SK-N-SH treated with all-trans-retinoic acid at 6 μM for 48 hours (cell line): Measurements from ENCODE around the gene SNX30.

Experiments used
- ATAC-seq: fragments of 200-7000 bp; cut with Tn5 transposase; 3 replicates; pipeline ENCODE4 v1.9.1; 2020; ENCODE audit warnings: mild to moderate bottlenecking, moderate library complexity
- ARNTL ChIP-seq: fragments of 450-650 bp; formaldehyde crosslinking; IDR thresholded peaks from 2 replicates; pipeline ENCODE4 v1.5.0; 2020; ENCODE audit warnings: low read depth, mild to moderate bottlenecking, moderate library complexity, borderline replicate concordance
- BACH2 ChIP-seq: fragments of 250-450 bp; sonication (Bioruptor Pico); IDR thresholded peaks from 2 replicates; pipeline ENCODE4 v1.9.0; 2021; ENCODE audit warnings: mild to moderate bottlenecking, borderline replicate concordance
- CREB5 ChIP-seq: fragments of 250-450 bp; sonication (Bioruptor Pico); IDR thresholded peaks from 2 replicates; pipeline ENCODE4 v1.5.1; 2020; ENCODE audit warnings: low read depth, mild to moderate bottlenecking, moderate library complexity
- CSDC2 ChIP-seq: fragments of 250-450 bp; sonication (Bioruptor Pico); IDR thresholded peaks from 2 replicates; pipeline ENCODE4 v1.5.0; 2020; ENCODE audit warnings: mild to moderate bottlenecking, moderate library complexity
- CSRNP3 ChIP-seq: fragments of 250-450 bp; sonication (Bioruptor Pico); IDR thresholded peaks from 2 replicates; pipeline ENCODE4 v1.5.1; 2021; ENCODE audit warnings: mild to moderate bottlenecking, moderate library complexity
- ESRRG ChIP-seq: fragments of 250-450 bp; sonication (Bioruptor Pico); IDR thresholded peaks from 2 replicates; pipeline ENCODE4 v1.6.1; 2021; ENCODE audit warnings: mild to moderate bottlenecking
- GLIS3 ChIP-seq: fragments of 250-450 bp; sonication (Bioruptor Pico); IDR thresholded peaks from 2 replicates; pipeline ENCODE4 v1.5.0; 2020; ENCODE audit warnings: mild to moderate bottlenecking, moderate library complexity
- ISL1 ChIP-seq: fragments of 250-450 bp; sonication (Bioruptor Pico); IDR thresholded peaks from 2 replicates; pipeline ENCODE4 v2.1.2; 2022; ENCODE audit warnings: mild to moderate bottlenecking, moderate library complexity
- OSR1 ChIP-seq: fragments of 250-450 bp; sonication (Bioruptor Pico); IDR thresholded peaks from 2 replicates; pipeline ENCODE4 v1.8.0; 2022; ENCODE audit warnings: moderate library complexity, mild to moderate bottlenecking, inconsistent platforms
- PATZ1 ChIP-seq: fragments of 250-450 bp; sonication (Bioruptor Pico); IDR thresholded peaks from 2 replicates; pipeline ENCODE4 v1.8.0; 2020; ENCODE audit warnings: mild to moderate bottlenecking, moderate library complexity, borderline replicate concordance
- POU6F1 ChIP-seq: fragments of 250-450 bp; sonication (Bioruptor Pico); IDR thresholded peaks from 2 replicates; pipeline ENCODE4 v1.8.0; 2021; ENCODE audit warnings: low read depth, mild to moderate bottlenecking, moderate library complexity, borderline replicate concordance
- PPARA ChIP-seq: fragments of 250-450 bp; sonication (Bioruptor Pico); IDR thresholded peaks from 2 replicates; pipeline ENCODE4 v1.5.0; 2020; ENCODE audit warnings: mild to moderate bottlenecking, borderline replicate concordance
- RARB ChIP-seq: fragments of 250-450 bp; sonication (Bioruptor Pico); IDR thresholded peaks from 2 replicates; pipeline ENCODE4 v1.8.0; 2021; ENCODE audit warnings: mild to moderate bottlenecking, moderate library complexity
- SNAI2 ChIP-seq: fragments of 250-450 bp; sonication (Bioruptor Pico); IDR thresholded peaks from 2 replicates; pipeline ENCODE4 v1.5.0; 2020; ENCODE audit warnings: mild to moderate bottlenecking, moderate library complexity
- TCF4 ChIP-seq: fragments of 250-450 bp; sonication (Bioruptor Pico); IDR thresholded peaks from 2 replicates; pipeline ENCODE4 v1.8.0; 2021; ENCODE audit warnings: mild to moderate bottlenecking, moderate library complexity, borderline replicate concordance
- TOX ChIP-seq: fragments of 250-450 bp; sonication (Bioruptor Pico); IDR thresholded peaks from 2 replicates; pipeline ENCODE4 v1.8.0; 2021; ENCODE audit warnings: mild to moderate bottlenecking, moderate library complexity, borderline replicate concordance
- TSHZ2 ChIP-seq: fragments of 250-450 bp; sonication (Bioruptor Pico); IDR thresholded peaks from 2 replicates; pipeline ENCODE4 v1.5.0; 2020; ENCODE audit warnings: mild to moderate bottlenecking, moderate library complexity
- ZC3H10 ChIP-seq: fragments of 250-450 bp; sonication (Bioruptor Pico); IDR thresholded peaks from 2 replicates; pipeline ENCODE4 v1.5.1; 2021; ENCODE audit warnings: mild to moderate bottlenecking, moderate library complexity
- ZFP3 ChIP-seq: fragments of 250-450 bp; sonication (Bioruptor Pico); IDR thresholded peaks from 2 replicates; pipeline ENCODE4 v1.5.0; 2020; ENCODE audit warnings: mild to moderate bottlenecking, moderate library complexity
- ZFP30 ChIP-seq: fragments of 450-650 bp; formaldehyde crosslinking; IDR thresholded peaks from 2 replicates; pipeline ENCODE4 v1.5.0; 2022; ENCODE audit warnings: mild to moderate bottlenecking, moderate library complexity
- ZNF565 ChIP-seq: fragments of 450-650 bp; formaldehyde crosslinking; conservative IDR thresholded peaks from 2 replicates; pipeline ENCODE4 v1.5.0; 2020; ENCODE audit warnings: low read depth, mild to moderate bottlenecking, moderate library complexity
- ZNF70 ChIP-seq: fragments of 450-650 bp; formaldehyde crosslinking; IDR thresholded peaks from 2 replicates; pipeline ENCODE4 v1.5.0; 2020; ENCODE audit warnings: mild to moderate bottlenecking, moderate library complexity
- ZNF8 ChIP-seq: fragments of 450-650 bp; formaldehyde crosslinking; IDR thresholded peaks from 2 replicates; pipeline ENCODE4 v1.5.0; 2020; ENCODE audit warnings: mild to moderate bottlenecking, moderate library complexity

Gene SNX30

GRCh38 chr9:112884721-112885120, 134.2 kb downstream of the SNX30 start:
- no peak for ATAC-seq
- TF ChIP-seq CSDC2 (no peak), BACH2 (CRISPR knock-in tag) (no peak), ZFP30 (CRISPR knock-in tag) (no peak), ZNF70 (CRISPR knock-in tag) (no peak)

- no peak for TF ChIP-seq ZNF8 (CRISPR knock-in tag)
- no peak for TF ChIP-seq CSRNP3 (CRISPR knock-in tag)
- TF ChIP-seq GLIS3: no peak
- TF ChIP-seq ZNF565: no peak
- TF ChIP-seq OSR1 (CRISPR knock-in tag): no peak
- no peak for TF ChIP-seq TCF4
- no peak for ATAC-seq
These were observed 134.8 kb downstream of the SNX30 start for GRCh38 chr9:112885324-112885723.

- TF ChIP-seq CSDC2 (no peak), TOX (CRISPR knock-in tag) (no peak), CSRNP3 (CRISPR knock-in tag) (no peak), ESRRG (CRISPR knock-in tag) (no peak), PPARA (CRISPR knock-in tag) (no peak), ZFP3 (CRISPR knock-in tag) (no peak), ZNF565 (no peak), ZNF70 (CRISPR knock-in tag) (no peak), PATZ1 (CRISPR knock-in tag) (no peak), GLIS3 (no peak), ISL1 (CRISPR knock-in tag) (no peak), CREB5 (CRISPR knock-in tag) (no peak), SNAI2 (CRISPR knock-in tag) (no peak)
- TF ChIP-seq, all 23 proteins: peak for 0
- ATAC-seq: no peak
These were observed 135.8 kb downstream of the SNX30 start for GRCh38 chr9:112886351-112886750.

- no peak for ATAC-seq
- TF ChIP-seq POU6F1: no peak
- TF ChIP-seq PATZ1 (CRISPR knock-in tag): no peak
- TF ChIP-seq RARB (CRISPR knock-in tag): no peak
- TF ChIP-seq ZNF8 (CRISPR knock-in tag): no peak
- TF ChIP-seq GLIS3: no peak
- TF ChIP-seq SNAI2 (CRISPR knock-in tag): no peak
- TF ChIP-seq ZFP3 (CRISPR knock-in tag): no peak
- no peak for TF ChIP-seq TOX (CRISPR knock-in tag)
- no peak for TF ChIP-seq TCF4
- TF ChIP-seq OSR1 (CRISPR knock-in tag): no peak
- no peak for TF ChIP-seq ISL1 (CRISPR knock-in tag)
- no peak for TF ChIP-seq ZNF565
- no peak for TF ChIP-seq ARNTL
- no peak for TF ChIP-seq ZC3H10
- no peak for TF ChIP-seq TSHZ2 (CRISPR knock-in tag)
- TF ChIP-seq ESRRG (CRISPR knock-in tag): no peak
These were observed 136.8 kb downstream of the SNX30 start for GRCh38 chr9:112887381-112887780.
